GM12878 (cell line): ENCODE measurements around the gene STEAP1. TPM values are rescaled to one million over a fixed set of nuclear protein-coding genes. Genes with fewer than 3 reads are reported as not detected.
A peak's percentile ranks its signal among the peaks of the same experiment; 100 is the strongest.

ENCODE experiments used
- BCL3 ChIP-seq: IDR thresholded peaks from 2 replicates; pipeline ENCODE4 v1.6.1; 2011; ENCODE audit warnings: borderline replicate concordance, low read depth, mild to moderate bottlenecking, moderate library complexity, low read length; ENCODE audit not compliant: insufficient read depth, poor library complexity, severe bottlenecking
- CREM ChIP-seq: IDR thresholded peaks from 2 replicates; pipeline ENCODE4 v1.6.1; 2014; ENCODE audit warnings: antibody characterized with exemption, low read depth
- CUX1 ChIP-seq: IDR thresholded peaks from 2 replicates; pipeline ENCODE4 v1.6.1; 2012; ENCODE audit warnings: improper control_type of control experiment, low read depth, low read length; ENCODE audit not compliant: insufficient replicate concordance
- EED ChIP-seq: sonication (generic); IDR thresholded peaks from 2 replicates; pipeline ENCODE4 v1.6.1; 2016; ENCODE audit warnings: antibody characterized with exemption, low read depth
- ETV6 ChIP-seq, 2 experiments: fragments of 450-650 bp in 1 of 2; IDR thresholded peaks in 1 of 2; conservative IDR thresholded peaks in 1 of 2; 2 replicates each; pipeline ENCODE4 v1.6.1; 2014; ENCODE audit warnings: antibody characterized with exemption in 1 of 2, borderline replicate concordance in 1 of 2, low read depth in 1 of 2, mild to moderate bottlenecking in 1 of 2, moderate library complexity in 1 of 2
- FOXM1 ChIP-seq: IDR thresholded peaks from 2 replicates; pipeline ENCODE4 v1.6.1; 2012; ENCODE audit warnings: low read depth, mild to moderate bottlenecking, inconsistent platforms, low read length, moderate library complexity
- IKZF1 ChIP-seq: fragments of 450-650 bp; conservative IDR thresholded peaks from 2 replicates; pipeline ENCODE4 v1.6.1; 2017; ENCODE audit warnings: antibody characterized with exemption, mild to moderate bottlenecking
- KDM1A ChIP-seq: fragments of 200-600 bp; sonication (generic); IDR thresholded peaks from 2 replicates; pipeline ENCODE4 v1.6.1; 2016; ENCODE audit warnings: borderline replicate concordance
- NFYA ChIP-seq: IDR thresholded peaks from 2 replicates; pipeline ENCODE4 v1.6.1; 2011; ENCODE audit warnings: low read depth, mild to moderate bottlenecking, low read length, improper control_type of control experiment, borderline replicate concordance
- PML ChIP-seq: IDR thresholded peaks from 2 replicates; pipeline ENCODE4 v1.6.1; 2012; ENCODE audit warnings: low read length, inconsistent platforms
- SIX5 ChIP-seq: IDR thresholded peaks from 2 replicates; pipeline ENCODE4 v1.6.1; 2011; ENCODE audit warnings: mild to moderate bottlenecking, low read depth, low read length, moderate library complexity; ENCODE audit not compliant: severe bottlenecking
- SPI1 ChIP-seq: IDR thresholded peaks from 2 replicates; pipeline ENCODE4 v1.6.1; 2011; ENCODE audit warnings: low read depth, mild to moderate bottlenecking, low read length, moderate library complexity, borderline replicate concordance; ENCODE audit not compliant: insufficient read depth
- TCF12 ChIP-seq: IDR thresholded peaks from 2 replicates; pipeline ENCODE4 v1.6.1; 2011; ENCODE audit warnings: low read depth, mild to moderate bottlenecking, low read length
- USF1 ChIP-seq: IDR thresholded peaks from 2 replicates; pipeline ENCODE4 v1.6.1; 2011; ENCODE audit warnings: borderline replicate concordance, low read depth, mild to moderate bottlenecking, moderate library complexity, mixed read lengths, low read length; ENCODE audit not compliant: insufficient read depth; ENCODE audit errors: extremely low read length
- USF2 ChIP-seq: IDR thresholded peaks from 2 replicates; pipeline ENCODE4 v1.6.1; 2011; ENCODE audit warnings: low read depth, low read length, improper control_type of control experiment, borderline replicate concordance
- ZBTB4 ChIP-seq: fragments of 450-650 bp; formaldehyde crosslinking; IDR thresholded peaks from 2 replicates; pipeline ENCODE4 v1.4.0; 2022; ENCODE audit warnings: mild to moderate bottlenecking, moderate library complexity
- ZNF384 ChIP-seq: IDR thresholded peaks from 2 replicates; pipeline ENCODE4 v1.6.1; 2012; ENCODE audit warnings: low read depth, mild to moderate bottlenecking, low read length, improper control_type of control experiment, borderline replicate concordance
- polyA plus RNA-seq, 11 experiments: library from polyadenylated mRNA; depleted of rRNA in 4 of 11; unstranded in 6 of 11; stranded (reverse) in 5 of 11; fragments of >200 nt; fragmentation: Nextera tagmentation in 4 of 11; fragmentation: Illumina TruSeq in 1 of 11; extraction: Ambion mirVana in 4 of 11; extraction: Trizol in 1 of 11; gene quantifications; 1 replicate in 1 of 11; 2 replicates in 10 of 11; pipeline versions ENCODE4 v1.2.1 to v1.2.3, GENCODE V29; 2011 to 2016; ENCODE audit warnings: inconsistent platforms in 2 of 11, missing spikeins in 2 of 11, low read depth in 1 of 11
- total RNA-seq, 4 experiments: library from RNA; depleted of rRNA in 3 of 4; stranded (reverse); fragments of >200 nt in 3 of 4; fragmentation: Illumina TruSeq in 1 of 4; extraction: Trizol in 1 of 4; gene quantifications; 2 replicates each; pipeline versions ENCODE4 v1.2.1 to v1.2.3, GENCODE V29; 2013 to 2021

The STEAP1 gene
- total and polyA plus RNA-seq, 10 of the 15 experiments (the other 5 are each of a cell fraction or from before 2014, with no cell fraction given), result 2.1 to 44.6 (median 4.6) TPM

- TF ChIP-seq EED, result peak; percentile 35; the same call in 1 of the 2 replicates
- peak in 1 of 2 experiments; percentile 29; a peak in 1 of 4 replicates for TF ChIP-seq ETV6 (conservative IDR thresholded peaks at IDR 0.05 in 1 of 2, IDR thresholded peaks at IDR 0.05 in 1 of 2; ENCODE audit: borderline replicate concordance in 1 of 2, low read depth in 1 of 2)
- no peak for TF ChIP-seq ZNF384
- no peak for TF ChIP-seq KDM1A
- no peak for TF ChIP-seq BCL3
- TF ChIP-seq ZBTB4 (CRISPR knock-in tag), result no peak
- TF ChIP-seq CREM, result peak; percentile 40; the same call in 1 of the 2 replicates
- no peak for TF ChIP-seq FOXM1
- TF ChIP-seq SPI1, result peak; percentile 91
- TF ChIP-seq USF2, result no peak
- peak; percentile 83 for TF ChIP-seq IKZF1
- TF ChIP-seq USF1, result no peak
- TF ChIP-seq TCF12, result no peak
- no peak for TF ChIP-seq PML
- no peak for TF ChIP-seq NFYA
- peak; percentile 51 for TF ChIP-seq CUX1
- TF ChIP-seq SIX5, result no peak
Observed at GRCh38 chr7:90178679-90179278, 24.5 kb downstream of the STEAP1 start (continued).
